Transverse colon (tissue), 4 donors: ENCODE measurements around the gene FXYD5.
A peak's percentile ranks its signal among the peaks of the same experiment; 100 is the strongest.

Experiments used
- EP300 ChIP-seq: sonication (generic); formaldehyde crosslinking; IDR thresholded peaks from one replicate; pipeline ENCODE4 v1.6.1; 2017; ENCODE audit warnings: antibody characterized with exemption, low read depth
- POLR2A ChIP-seq: fragments of 450-650 bp; IDR thresholded peaks from one replicate; pipeline ENCODE4 v1.6.1; 2016; ENCODE audit warnings: antibody characterized with exemption, mild to moderate bottlenecking, moderate library complexity
- POLR2AphosphoS5 ChIP-seq, 3 donors: sonication (generic); formaldehyde crosslinking; IDR thresholded peaks; one replicate each; pipeline ENCODE4 v1.6.1; 2016; ENCODE audit warnings: antibody characterized with exemption in 3 of 3
- TF ChIP-seq, protein P1 (sequence below), 5 experiments: fragments of 200-600 bp in 3 of 5; fragments of 450-650 bp in 2 of 5; sonication (generic) in 3 of 5; IDR thresholded peaks; 1 replicate in 2 of 5; 2 replicates in 3 of 5; pipeline ENCODE4 v1.5.1; 2016 to 2017; ENCODE audit warnings: antibody characterized with exemption in 5 of 5, inconsistent platforms in 3 of 5, mild to moderate bottlenecking in 2 of 5, moderate library complexity in 1 of 5

DNA sequence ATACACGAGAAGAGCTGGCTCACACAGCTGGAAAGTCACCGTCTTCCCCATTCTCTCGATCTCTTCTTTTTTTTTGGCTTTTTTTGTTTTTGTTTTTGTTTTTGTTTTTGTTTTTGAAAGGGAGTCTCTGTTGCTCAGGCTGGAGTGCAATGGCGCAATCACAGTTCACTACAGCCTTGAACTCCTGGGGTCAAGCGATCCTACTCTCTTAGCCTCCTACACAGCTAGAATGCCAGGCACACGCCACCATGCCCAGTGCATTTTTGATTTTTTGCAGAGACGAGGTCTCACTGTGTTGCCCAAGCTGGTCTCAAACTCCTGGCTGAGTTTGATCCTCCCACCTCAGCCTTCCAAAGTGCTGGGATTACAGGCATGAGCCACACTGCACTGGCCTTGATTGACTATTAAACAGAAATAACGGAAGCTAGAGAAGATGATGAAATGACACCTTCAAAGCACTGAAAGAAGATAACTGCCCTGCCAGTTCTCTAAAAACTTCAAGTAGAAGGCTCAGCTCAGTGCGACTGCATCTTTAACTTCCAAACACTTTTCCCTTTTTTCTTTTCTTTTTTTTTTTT lies 34.9 kb upstream of the FXYD5 start:
- TF ChIP-seq, protein P1, sequence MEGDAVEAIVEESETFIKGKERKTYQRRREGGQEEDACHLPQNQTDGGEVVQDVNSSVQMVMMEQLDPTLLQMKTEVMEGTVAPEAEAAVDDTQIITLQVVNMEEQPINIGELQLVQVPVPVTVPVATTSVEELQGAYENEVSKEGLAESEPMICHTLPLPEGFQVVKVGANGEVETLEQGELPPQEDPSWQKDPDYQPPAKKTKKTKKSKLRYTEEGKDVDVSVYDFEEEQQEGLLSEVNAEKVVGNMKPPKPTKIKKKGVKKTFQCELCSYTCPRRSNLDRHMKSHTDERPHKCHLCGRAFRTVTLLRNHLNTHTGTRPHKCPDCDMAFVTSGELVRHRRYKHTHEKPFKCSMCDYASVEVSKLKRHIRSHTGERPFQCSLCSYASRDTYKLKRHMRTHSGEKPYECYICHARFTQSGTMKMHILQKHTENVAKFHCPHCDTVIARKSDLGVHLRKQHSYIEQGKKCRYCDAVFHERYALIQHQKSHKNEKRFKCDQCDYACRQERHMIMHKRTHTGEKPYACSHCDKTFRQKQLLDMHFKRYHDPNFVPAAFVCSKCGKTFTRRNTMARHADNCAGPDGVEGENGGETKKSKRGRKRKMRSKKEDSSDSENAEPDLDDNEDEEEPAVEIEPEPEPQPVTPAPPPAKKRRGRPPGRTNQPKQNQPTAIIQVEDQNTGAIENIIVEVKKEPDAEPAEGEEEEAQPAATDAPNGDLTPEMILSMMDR (IDR thresholded peaks at IDR 0.05), result no peak
- TF ChIP-seq POLR2A (no peak), EP300 (no peak), POLR2AphosphoS5 (IDR thresholded peaks at IDR 0.05) (peak in 1 of 3 donors; percentile 4)
